ENCODE data around the gene CIRBP. TPM values are rescaled to one million over a fixed set of nuclear protein-coding genes. Genes with fewer than 3 reads are reported as not detected.

The CIRBP gene
- total and polyA plus RNA-seq, 9 of the 15 experiments (the other 6 are each of a cell fraction or from before 2014, with no cell fraction given): 20.5 to 327 (median 176) TPM

DNA sequence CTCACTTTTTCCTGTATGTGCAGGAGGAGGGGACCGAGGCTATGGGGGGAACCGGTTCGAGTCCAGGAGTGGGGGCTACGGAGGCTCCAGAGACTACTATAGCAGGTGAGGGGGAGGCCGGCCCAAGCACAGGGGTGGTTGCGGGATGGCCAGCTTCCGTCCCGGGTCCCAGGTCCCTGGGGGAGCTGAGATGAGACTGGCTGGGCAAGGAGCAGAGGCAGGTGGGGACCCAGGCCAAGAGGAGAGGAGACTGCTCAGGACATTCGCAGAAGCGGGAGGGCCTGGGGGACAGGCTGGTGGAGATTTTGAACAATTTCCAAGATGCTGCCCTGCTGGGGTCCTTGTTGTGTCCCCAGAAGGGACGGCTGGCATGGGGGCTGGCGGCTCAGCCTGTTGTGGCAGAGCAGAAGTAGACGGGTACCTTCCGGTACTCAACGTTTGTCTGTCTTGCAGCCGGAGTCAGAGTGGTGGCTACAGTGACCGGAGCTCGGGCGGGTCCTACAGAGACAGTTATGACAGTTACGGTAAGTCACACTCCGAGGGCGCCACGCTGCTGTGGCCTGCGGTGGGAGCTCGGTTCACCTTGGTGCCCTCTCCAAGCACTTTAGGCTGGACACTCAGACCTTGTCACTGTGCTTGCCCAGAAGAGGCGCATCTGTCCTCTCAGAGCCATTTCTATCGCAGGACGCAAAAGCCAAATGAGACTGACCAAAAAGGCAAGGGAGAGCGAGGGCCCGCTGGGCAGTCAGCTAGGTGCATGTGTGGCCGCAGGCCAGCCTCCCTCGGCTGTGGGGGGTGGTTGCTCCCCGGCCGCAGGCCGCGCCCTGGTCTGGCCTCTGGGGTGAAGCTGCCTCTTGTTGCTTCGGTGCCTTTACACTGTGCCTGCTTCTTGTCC, 2.6 kb downstream of the CIRBP start (continued):
- TF ChIP-seq, protein P1, sequence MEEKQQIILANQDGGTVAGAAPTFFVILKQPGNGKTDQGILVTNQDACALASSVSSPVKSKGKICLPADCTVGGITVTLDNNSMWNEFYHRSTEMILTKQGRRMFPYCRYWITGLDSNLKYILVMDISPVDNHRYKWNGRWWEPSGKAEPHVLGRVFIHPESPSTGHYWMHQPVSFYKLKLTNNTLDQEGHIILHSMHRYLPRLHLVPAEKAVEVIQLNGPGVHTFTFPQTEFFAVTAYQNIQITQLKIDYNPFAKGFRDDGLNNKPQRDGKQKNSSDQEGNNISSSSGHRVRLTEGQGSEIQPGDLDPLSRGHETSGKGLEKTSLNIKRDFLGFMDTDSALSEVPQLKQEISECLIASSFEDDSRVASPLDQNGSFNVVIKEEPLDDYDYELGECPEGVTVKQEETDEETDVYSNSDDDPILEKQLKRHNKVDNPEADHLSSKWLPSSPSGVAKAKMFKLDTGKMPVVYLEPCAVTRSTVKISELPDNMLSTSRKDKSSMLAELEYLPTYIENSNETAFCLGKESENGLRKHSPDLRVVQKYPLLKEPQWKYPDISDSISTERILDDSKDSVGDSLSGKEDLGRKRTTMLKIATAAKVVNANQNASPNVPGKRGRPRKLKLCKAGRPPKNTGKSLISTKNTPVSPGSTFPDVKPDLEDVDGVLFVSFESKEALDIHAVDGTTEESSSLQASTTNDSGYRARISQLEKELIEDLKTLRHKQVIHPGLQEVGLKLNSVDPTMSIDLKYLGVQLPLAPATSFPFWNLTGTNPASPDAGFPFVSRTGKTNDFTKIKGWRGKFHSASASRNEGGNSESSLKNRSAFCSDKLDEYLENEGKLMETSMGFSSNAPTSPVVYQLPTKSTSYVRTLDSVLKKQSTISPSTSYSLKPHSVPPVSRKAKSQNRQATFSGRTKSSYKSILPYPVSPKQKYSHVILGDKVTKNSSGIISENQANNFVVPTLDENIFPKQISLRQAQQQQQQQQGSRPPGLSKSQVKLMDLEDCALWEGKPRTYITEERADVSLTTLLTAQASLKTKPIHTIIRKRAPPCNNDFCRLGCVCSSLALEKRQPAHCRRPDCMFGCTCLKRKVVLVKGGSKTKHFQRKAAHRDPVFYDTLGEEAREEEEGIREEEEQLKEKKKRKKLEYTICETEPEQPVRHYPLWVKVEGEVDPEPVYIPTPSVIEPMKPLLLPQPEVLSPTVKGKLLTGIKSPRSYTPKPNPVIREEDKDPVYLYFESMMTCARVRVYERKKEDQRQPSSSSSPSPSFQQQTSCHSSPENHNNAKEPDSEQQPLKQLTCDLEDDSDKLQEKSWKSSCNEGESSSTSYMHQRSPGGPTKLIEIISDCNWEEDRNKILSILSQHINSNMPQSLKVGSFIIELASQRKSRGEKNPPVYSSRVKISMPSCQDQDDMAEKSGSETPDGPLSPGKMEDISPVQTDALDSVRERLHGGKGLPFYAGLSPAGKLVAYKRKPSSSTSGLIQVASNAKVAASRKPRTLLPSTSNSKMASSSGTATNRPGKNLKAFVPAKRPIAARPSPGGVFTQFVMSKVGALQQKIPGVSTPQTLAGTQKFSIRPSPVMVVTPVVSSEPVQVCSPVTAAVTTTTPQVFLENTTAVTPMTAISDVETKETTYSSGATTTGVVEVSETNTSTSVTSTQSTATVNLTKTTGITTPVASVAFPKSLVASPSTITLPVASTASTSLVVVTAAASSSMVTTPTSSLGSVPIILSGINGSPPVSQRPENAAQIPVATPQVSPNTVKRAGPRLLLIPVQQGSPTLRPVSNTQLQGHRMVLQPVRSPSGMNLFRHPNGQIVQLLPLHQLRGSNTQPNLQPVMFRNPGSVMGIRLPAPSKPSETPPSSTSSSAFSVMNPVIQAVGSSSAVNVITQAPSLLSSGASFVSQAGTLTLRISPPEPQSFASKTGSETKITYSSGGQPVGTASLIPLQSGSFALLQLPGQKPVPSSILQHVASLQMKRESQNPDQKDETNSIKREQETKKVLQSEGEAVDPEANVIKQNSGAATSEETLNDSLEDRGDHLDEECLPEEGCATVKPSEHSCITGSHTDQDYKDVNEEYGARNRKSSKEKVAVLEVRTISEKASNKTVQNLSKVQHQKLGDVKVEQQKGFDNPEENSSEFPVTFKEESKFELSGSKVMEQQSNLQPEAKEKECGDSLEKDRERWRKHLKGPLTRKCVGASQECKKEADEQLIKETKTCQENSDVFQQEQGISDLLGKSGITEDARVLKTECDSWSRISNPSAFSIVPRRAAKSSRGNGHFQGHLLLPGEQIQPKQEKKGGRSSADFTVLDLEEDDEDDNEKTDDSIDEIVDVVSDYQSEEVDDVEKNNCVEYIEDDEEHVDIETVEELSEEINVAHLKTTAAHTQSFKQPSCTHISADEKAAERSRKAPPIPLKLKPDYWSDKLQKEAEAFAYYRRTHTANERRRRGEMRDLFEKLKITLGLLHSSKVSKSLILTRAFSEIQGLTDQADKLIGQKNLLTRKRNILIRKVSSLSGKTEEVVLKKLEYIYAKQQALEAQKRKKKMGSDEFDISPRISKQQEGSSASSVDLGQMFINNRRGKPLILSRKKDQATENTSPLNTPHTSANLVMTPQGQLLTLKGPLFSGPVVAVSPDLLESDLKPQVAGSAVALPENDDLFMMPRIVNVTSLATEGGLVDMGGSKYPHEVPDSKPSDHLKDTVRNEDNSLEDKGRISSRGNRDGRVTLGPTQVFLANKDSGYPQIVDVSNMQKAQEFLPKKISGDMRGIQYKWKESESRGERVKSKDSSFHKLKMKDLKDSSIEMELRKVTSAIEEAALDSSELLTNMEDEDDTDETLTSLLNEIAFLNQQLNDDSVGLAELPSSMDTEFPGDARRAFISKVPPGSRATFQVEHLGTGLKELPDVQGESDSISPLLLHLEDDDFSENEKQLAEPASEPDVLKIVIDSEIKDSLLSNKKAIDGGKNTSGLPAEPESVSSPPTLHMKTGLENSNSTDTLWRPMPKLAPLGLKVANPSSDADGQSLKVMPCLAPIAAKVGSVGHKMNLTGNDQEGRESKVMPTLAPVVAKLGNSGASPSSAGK (IDR thresholded peaks at IDR 0.05): peak; percentile 49
- TF ChIP-seq, protein P2, sequence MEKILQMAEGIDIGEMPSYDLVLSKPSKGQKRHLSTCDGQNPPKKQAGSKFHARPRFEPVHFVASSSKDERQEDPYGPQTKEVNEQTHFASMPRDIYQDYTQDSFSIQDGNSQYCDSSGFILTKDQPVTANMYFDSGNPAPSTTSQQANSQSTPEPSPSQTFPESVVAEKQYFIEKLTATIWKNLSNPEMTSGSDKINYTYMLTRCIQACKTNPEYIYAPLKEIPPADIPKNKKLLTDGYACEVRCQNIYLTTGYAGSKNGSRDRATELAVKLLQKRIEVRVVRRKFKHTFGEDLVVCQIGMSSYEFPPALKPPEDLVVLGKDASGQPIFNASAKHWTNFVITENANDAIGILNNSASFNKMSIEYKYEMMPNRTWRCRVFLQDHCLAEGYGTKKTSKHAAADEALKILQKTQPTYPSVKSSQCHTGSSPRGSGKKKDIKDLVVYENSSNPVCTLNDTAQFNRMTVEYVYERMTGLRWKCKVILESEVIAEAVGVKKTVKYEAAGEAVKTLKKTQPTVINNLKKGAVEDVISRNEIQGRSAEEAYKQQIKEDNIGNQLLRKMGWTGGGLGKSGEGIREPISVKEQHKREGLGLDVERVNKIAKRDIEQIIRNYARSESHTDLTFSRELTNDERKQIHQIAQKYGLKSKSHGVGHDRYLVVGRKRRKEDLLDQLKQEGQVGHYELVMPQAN (IDR thresholded peaks at IDR 0.05; ENCODE audit: borderline replicate concordance): peak; percentile 35; the same call in 1 of the 2 replicates
- TF ChIP-seq CHD1 (IDR thresholded peaks at IDR 0.05; ENCODE audit: low read length): peak; percentile 75
- no peak for TF ChIP-seq ZNF717 (CRISPR knock-in tag; IDR thresholded peaks at IDR 0.05)
- TF ChIP-seq, protein P3, sequence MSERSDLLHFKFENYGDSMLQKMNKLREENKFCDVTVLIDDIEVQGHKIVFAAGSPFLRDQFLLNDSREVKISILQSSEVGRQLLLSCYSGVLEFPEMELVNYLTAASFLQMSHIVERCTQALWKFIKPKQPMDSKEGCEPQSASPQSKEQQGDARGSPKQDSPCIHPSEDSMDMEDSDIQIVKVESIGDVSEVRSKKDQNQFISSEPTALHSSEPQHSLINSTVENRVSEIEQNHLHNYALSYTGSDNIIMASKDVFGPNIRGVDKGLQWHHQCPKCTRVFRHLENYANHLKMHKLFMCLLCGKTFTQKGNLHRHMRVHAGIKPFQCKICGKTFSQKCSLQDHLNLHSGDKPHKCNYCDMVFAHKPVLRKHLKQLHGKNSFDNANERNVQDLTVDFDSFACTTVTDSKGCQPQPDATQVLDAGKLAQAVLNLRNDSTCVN (CRISPR knock-in tag; IDR thresholded peaks at IDR 0.05): no peak
- no peak for TF ChIP-seq NFE2 (IDR thresholded peaks at IDR 0.05; ENCODE audit: low read depth)

Data from K562 (cell line).